GM18526 (cell line): ENCODE measurements around the gene EIF3J.
A peak's percentile ranks its signal among the peaks of the same experiment; 100 is the strongest.

Experiments
- POLR2A ChIP-seq: IDR thresholded peaks from 3 replicates; pipeline ENCODE4 v1.6.1; 2011; ENCODE audit not compliant: insufficient read length; ENCODE audit errors: extremely low read depth

Gene EIF3J

GRCh38 chr15:44535523-44536301 is 1.2 kb upstream of the EIF3J start:
- TF ChIP-seq POLR2A = no peak

- peak; percentile 68 for TF ChIP-seq POLR2A
Observed at GRCh38 chr15:44536302-44536961, 515 bp upstream of the EIF3J start.

GRCh38 chr15:44537735-44538240 is 841 bp downstream of the EIF3J start:
- TF ChIP-seq POLR2A = no peak

GRCh38 chr15:44541282-44541958 is 4.5 kb downstream of the EIF3J start:
- TF ChIP-seq POLR2A = no peak

- no peak for TF ChIP-seq POLR2A
Observed at GRCh38 chr15:44542596-44542995, 5.6 kb downstream of the EIF3J start.

- TF ChIP-seq POLR2A = no peak
Observed at GRCh38 chr15:44545913-44546802, 9.2 kb downstream of the EIF3J start.

- no peak for TF ChIP-seq POLR2A
Observed at GRCh38 chr15:44550256-44550655, 13.3 kb downstream of the EIF3J start.

GRCh38 chr15:44550734-44551133 is 13.8 kb downstream of the EIF3J start:
- no peak for TF ChIP-seq POLR2A

GRCh38 chr15:44554934-44555723 is 18.2 kb downstream of the EIF3J start:
- TF ChIP-seq POLR2A = no peak

GRCh38 chr15:44565387-44566154 is 28.6 kb downstream of the EIF3J start:
- TF ChIP-seq POLR2A = no peak

- no peak for TF ChIP-seq POLR2A
Observed at GRCh38 chr15:44566155-44566540, 29.2 kb downstream of the EIF3J start.

GRCh38 chr15:44568338-44568737 is 31.4 kb downstream of the EIF3J start:
- no peak for TF ChIP-seq POLR2A

- TF ChIP-seq POLR2A = no peak
Observed at GRCh38 chr15:44569316-44569715, 32.4 kb downstream of the EIF3J start.
